WERI-Rb-1 (cell line): ENCODE measurements around the gene PMPCB.

Experiments
- DNase-seq: peaks from one replicate; pipeline ENCODE4 v3.0.0-alpha.2; 2020
- H3K27ac ChIP-seq: fragments of 250-450 bp; sonication (Bioruptor Pico); 2 replicates; pipeline ENCODE4 v1.5.1; 2020; ENCODE audit warnings: mild to moderate bottlenecking, moderate library complexity
- H3K27me3 ChIP-seq: fragments of 250-450 bp; sonication (Bioruptor Pico); 2 replicates; pipeline ENCODE4 v1.5.1; 2021; ENCODE audit warnings: mild to moderate bottlenecking, low read depth, moderate library complexity; ENCODE audit not compliant: insufficient read depth, severe bottlenecking
- H3K36me3 ChIP-seq: fragments of 250-450 bp; sonication (Bioruptor Pico); 2 replicates; pipeline ENCODE4 v1.5.1; 2020; ENCODE audit warnings: mild to moderate bottlenecking, moderate library complexity
- H3K4me3 ChIP-seq: 2 replicates; pipeline ENCODE4 v1.5.1; 2011; ENCODE audit warnings: low read depth, mild to moderate bottlenecking, control low read depth, low read length
- H3K9me3 ChIP-seq: fragments of 250-450 bp; sonication (Bioruptor Pico); 2 replicates; pipeline ENCODE4 v1.5.1; 2021; ENCODE audit warnings: mild to moderate bottlenecking, moderate library complexity; ENCODE audit not compliant: severe bottlenecking
- CTCF ChIP-seq: IDR thresholded peaks from 2 replicates; pipeline ENCODE4 v1.5.1; 2011; ENCODE audit warnings: low read depth, mild to moderate bottlenecking, control low read depth, inconsistent platforms, low read length

The PMPCB gene

GRCh38 chr7:103314852-103315251 is 17.6 kb downstream of the PMPCB start:
- H3K27ac ChIP-seq = no peak overlapping the region
- no peak overlapping the region for H3K4me3 ChIP-seq
- H3K9me3 ChIP-seq = no peaks in the 10 kb centered on the region
- peaks cover 95% of the 10 kb centered on the region for H3K36me3 ChIP-seq
- TF ChIP-seq CTCF = no peak
- no peaks in the 10 kb centered on the region for H3K27me3 ChIP-seq
- no peak for DNase-seq

- Histone ChIP-seq H3K9me3 (no peaks in the 10 kb centered on the region), H3K36me3 (peaks cover 95% of the 10 kb centered on the region), H3K27ac (no peak overlapping the region), H3K27me3 (no peaks in the 10 kb centered on the region), H3K4me3 (no peak overlapping the region)
- no peak for TF ChIP-seq CTCF
- DNase-seq = no peak
These were observed 19.2 kb downstream of the PMPCB start for GRCh38 chr7:103316380-103316941.

GRCh38 chr7:103317009-103317408 is 19.8 kb downstream of the PMPCB start:
- Histone ChIP-seq H3K27me3 (no peaks in the 10 kb centered on the region), H3K36me3 (peaks cover 95% of the 10 kb centered on the region), H3K9me3 (no peaks in the 10 kb centered on the region), H3K27ac (no peak overlapping the region), H3K4me3 (no peak overlapping the region)
- no peak for DNase-seq
- no peak for TF ChIP-seq CTCF

- Histone ChIP-seq H3K9me3 (no peaks in the 10 kb centered on the region), H3K4me3 (no peak overlapping the region), H3K27me3 (no peaks in the 10 kb centered on the region), H3K36me3 (peaks cover 52% of the 10 kb centered on the region), H3K27ac (no peak overlapping the region)
- no peak for TF ChIP-seq CTCF
- DNase-seq = no peak
These were observed 28.5 kb downstream of the PMPCB start for GRCh38 chr7:103325744-103326143.

- Histone ChIP-seq H3K9me3 (no peaks in the 10 kb centered on the region), H3K27me3 (no peaks in the 10 kb centered on the region), H3K36me3 (peaks cover 69% of the 10 kb centered on the region), H3K4me3 (no peak overlapping the region), H3K27ac (no peak overlapping the region)
- DNase-seq = no peak
- TF ChIP-seq CTCF = no peak
These were observed 39.5 kb downstream of the PMPCB start for GRCh38 chr7:103336761-103337160.

GRCh38 chr7:103338864-103339263 is 41.6 kb downstream of the PMPCB start:
- H3K27ac ChIP-seq = no peak overlapping the region
- TF ChIP-seq CTCF = no peak
- H3K27me3 ChIP-seq = no peaks in the 10 kb centered on the region
- DNase-seq = no peak
- no peaks in the 10 kb centered on the region for H3K9me3 ChIP-seq
- H3K36me3 ChIP-seq = peaks cover 81% of the 10 kb centered on the region
- no peak overlapping the region for H3K4me3 ChIP-seq
